Nephron progenitor cell (in vitro differentiated cells): ENCODE data around the gene SPARC.
A peak's percentile ranks its signal among the peaks of the same experiment; 100 is the strongest.

Source experiments
- DNase-seq: peaks from one replicate; pipeline ENCODE4 v3.0.0; 2021
- H3K27ac Mint-ChIP-seq: 2 replicates; pipeline ENCODE4 v1.8.0; 2021; ENCODE audit warnings: mild to moderate bottlenecking, moderate library complexity, mixed read lengths
- H3K27me3 Mint-ChIP-seq: 2 replicates; pipeline ENCODE4 v1.8.0; 2021; ENCODE audit warnings: mild to moderate bottlenecking, low read depth, mixed read lengths; ENCODE audit not compliant: poor library complexity
- H3K36me3 Mint-ChIP-seq: 2 replicates; pipeline ENCODE4 v1.8.0; 2021; ENCODE audit warnings: low read depth, mixed read lengths
- H3K4me1 Mint-ChIP-seq: 2 replicates; pipeline ENCODE4 v1.8.0; 2021; ENCODE audit warnings: mixed read lengths
- H3K4me3 Mint-ChIP-seq: 2 replicates; pipeline ENCODE4 v1.8.0; 2021; ENCODE audit warnings: mild to moderate bottlenecking, moderate library complexity, mixed read lengths
- H3K9me3 Mint-ChIP-seq: 2 replicates; pipeline ENCODE4 v1.8.0; 2021; ENCODE audit warnings: mild to moderate bottlenecking, moderate library complexity, mixed read lengths
- TF ChIP-seq, protein P1 (sequence below): fragments of 200-600 bp; sonication (generic); IDR thresholded peaks from 2 replicates; pipeline ENCODE4 v1.5.0; 2021; ENCODE audit warnings: antibody characterized with exemption

The SPARC gene

DNA sequence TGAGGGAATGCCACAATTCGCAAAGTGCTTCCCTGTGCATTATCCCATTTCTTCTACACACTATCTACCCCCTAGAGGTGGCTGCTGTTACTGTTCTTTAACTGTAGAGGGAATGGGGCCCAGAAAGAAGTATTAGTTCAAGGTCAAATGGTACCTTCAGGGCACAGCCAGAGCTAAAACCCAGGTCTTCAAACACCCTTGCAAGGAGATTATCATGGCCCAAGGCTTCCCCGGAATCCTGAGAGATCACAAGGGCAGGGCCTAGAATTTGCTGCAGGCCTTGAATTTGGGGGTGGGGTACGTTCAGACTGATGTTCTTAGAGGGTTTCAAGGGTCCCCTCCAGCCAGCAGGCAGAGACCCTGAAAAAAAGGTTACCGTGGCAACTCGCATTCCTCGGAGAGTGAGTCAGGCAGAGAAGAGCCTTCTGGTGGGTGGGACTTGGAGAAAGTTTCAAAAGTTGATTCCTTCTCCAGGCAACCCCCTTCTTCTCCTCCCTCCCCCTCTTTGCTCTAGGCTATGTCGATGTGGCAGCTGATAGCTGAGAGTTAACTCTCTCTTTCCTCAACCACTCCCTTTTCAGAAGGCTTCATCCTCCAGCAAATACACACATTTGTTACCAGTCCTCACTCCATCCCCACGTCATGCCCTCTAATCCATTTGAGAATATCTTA lies 1.9 kb downstream of the SPARC start:
- Mint-ChIP-seq H3K9me3 (no peaks in the 10 kb centered on the region), H3K36me3 (peaks cover 16% of the 10 kb centered on the region), H3K27ac (peak overlapping the region; percentile 98), H3K4me1 (peaks cover 85% of the 10 kb centered on the region), H3K4me3 (peak overlapping the region; percentile 94), H3K27me3 (peaks cover 7% of the 10 kb centered on the region)
- TF ChIP-seq, protein P1, sequence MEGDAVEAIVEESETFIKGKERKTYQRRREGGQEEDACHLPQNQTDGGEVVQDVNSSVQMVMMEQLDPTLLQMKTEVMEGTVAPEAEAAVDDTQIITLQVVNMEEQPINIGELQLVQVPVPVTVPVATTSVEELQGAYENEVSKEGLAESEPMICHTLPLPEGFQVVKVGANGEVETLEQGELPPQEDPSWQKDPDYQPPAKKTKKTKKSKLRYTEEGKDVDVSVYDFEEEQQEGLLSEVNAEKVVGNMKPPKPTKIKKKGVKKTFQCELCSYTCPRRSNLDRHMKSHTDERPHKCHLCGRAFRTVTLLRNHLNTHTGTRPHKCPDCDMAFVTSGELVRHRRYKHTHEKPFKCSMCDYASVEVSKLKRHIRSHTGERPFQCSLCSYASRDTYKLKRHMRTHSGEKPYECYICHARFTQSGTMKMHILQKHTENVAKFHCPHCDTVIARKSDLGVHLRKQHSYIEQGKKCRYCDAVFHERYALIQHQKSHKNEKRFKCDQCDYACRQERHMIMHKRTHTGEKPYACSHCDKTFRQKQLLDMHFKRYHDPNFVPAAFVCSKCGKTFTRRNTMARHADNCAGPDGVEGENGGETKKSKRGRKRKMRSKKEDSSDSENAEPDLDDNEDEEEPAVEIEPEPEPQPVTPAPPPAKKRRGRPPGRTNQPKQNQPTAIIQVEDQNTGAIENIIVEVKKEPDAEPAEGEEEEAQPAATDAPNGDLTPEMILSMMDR, result peak; percentile 25
- DNase-seq, result peak; percentile 56

- Mint-ChIP-seq H3K9me3 (no peaks in the 10 kb centered on the region), H3K4me1 (peaks cover 88% of the 10 kb centered on the region), H3K36me3 (peaks cover 16% of the 10 kb centered on the region), H3K27ac (no peak overlapping the region), H3K4me3 (peak overlapping the region; percentile 94), H3K27me3 (peaks cover 7% of the 10 kb centered on the region)
- DNase-seq, result no peak
- TF ChIP-seq, protein P1, result no peak
Observed at GRCh38 chr5:151683986-151684588, 2.6 kb downstream of the SPARC start.

DNA sequence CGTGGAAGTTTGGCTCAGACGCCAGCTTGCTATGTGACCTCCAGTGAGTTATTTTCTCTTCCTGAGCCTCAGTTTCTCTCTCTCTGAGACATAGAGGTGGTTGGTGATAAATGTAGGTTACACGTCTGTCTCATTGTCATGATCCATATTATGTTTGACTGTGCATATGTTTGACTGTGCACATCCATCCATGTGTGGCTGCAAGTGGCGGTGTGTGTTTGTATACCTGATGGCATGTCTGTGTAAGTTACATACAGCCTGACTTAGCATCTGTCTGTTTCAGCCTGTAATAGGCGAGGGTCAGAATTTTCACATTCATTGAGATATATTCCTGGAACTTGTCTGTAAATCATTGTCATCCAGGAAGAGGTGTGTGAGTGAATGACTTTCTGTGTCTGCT lies 3.3 kb downstream of the SPARC start:
- peak overlapping the region; percentile 5 for H3K27ac Mint-ChIP-seq
- no peak for DNase-seq
- H3K27me3 Mint-ChIP-seq, result peaks cover 4% of the 10 kb centered on the region
- peaks cover 88% of the 10 kb centered on the region for H3K4me1 Mint-ChIP-seq
- TF ChIP-seq, protein P1, result no peak
- H3K36me3 Mint-ChIP-seq, result peaks cover 16% of the 10 kb centered on the region
- no peaks in the 10 kb centered on the region for H3K9me3 Mint-ChIP-seq
- no peak overlapping the region for H3K4me3 Mint-ChIP-seq

GRCh38 chr5:151682751-151683331 lies 3.9 kb downstream of the SPARC start:
- TF ChIP-seq, protein P1, result no peak
- Mint-ChIP-seq H3K27me3 (peaks cover 2% of the 10 kb centered on the region), H3K4me3 (peak overlapping the region; percentile 35), H3K36me3 (peaks cover 16% of the 10 kb centered on the region), H3K27ac (no peak overlapping the region), H3K4me1 (peaks cover 91% of the 10 kb centered on the region), H3K9me3 (no peaks in the 10 kb centered on the region)
- DNase-seq, result no peak

GRCh38 chr5:151682240-151682639 lies 4.5 kb downstream of the SPARC start:
- no peak for DNase-seq
- peaks cover 16% of the 10 kb centered on the region for H3K36me3 Mint-ChIP-seq
- no peak overlapping the region for H3K4me3 Mint-ChIP-seq
- peaks cover 93% of the 10 kb centered on the region for H3K4me1 Mint-ChIP-seq
- H3K9me3 Mint-ChIP-seq, result no peaks in the 10 kb centered on the region
- peaks cover 2% of the 10 kb centered on the region for H3K27me3 Mint-ChIP-seq
- TF ChIP-seq, protein P1, result no peak
- H3K27ac Mint-ChIP-seq, result no peak overlapping the region
